Common myeloid progenitor, CD34-positive (primary cell): ENCODE measurements around the gene GPHA2.

Experiments used
- CTCF ChIA-PET: fragments of 350-600 bp; sonication (Branson Sonifier 250); formaldehyde crosslinking; loops from one replicate; lab custom pipeline; 2021; ENCODE audit warnings: antibody characterized with exemption; lab: Charles Lee
- POLR2A ChIA-PET: fragments of 350-600 bp; sonication (Branson Sonifier 250); formaldehyde crosslinking; loops from one replicate; lab custom pipeline; 2021; ENCODE audit warnings: antibody characterized with exemption; lab: Charles Lee
- DNase-seq, 3 donors: peaks; one replicate each; pipeline versions ENCODE4 v3.0.0 to v3.0.0-alpha.2; 2013
- H3K27ac ChIP-seq, 2 experiments: 1 replicate in 1 of 2; 2 replicates in 1 of 2; pipeline ENCODE4 v1.7.0; 2013; ENCODE audit warnings: inconsistent platforms in 2 of 2, low read length in 2 of 2, mild to moderate bottlenecking in 2 of 2, low read depth in 1 of 2, moderate library complexity in 1 of 2; ENCODE audit not compliant: severe bottlenecking in 2 of 2, insufficient read depth in 1 of 2, poor library complexity in 1 of 2
- H3K27me3 ChIP-seq, 5 experiments: replicated peaks in 2 of 5; 1 replicate in 3 of 5; 2 replicates in 2 of 5; pipeline versions ENCODE4 v1.6.1 to v1.7.0; 2013; ENCODE audit warnings: low read length in 4 of 5, mild to moderate bottlenecking in 2 of 5, moderate library complexity in 2 of 5, inconsistent platforms in 1 of 5; ENCODE audit not compliant: insufficient read depth in 5 of 5, control insufficient read depth in 4 of 5
- H3K36me3 ChIP-seq, 4 experiments: 1 replicate in 2 of 4; 2 replicates in 2 of 4; pipeline versions ENCODE4 v1.6.1 to v1.7.0; 2013; ENCODE audit warnings: low read length in 3 of 4, control low read depth in 1 of 4, mild to moderate bottlenecking in 1 of 4; ENCODE audit not compliant: control insufficient read depth in 4 of 4, insufficient read depth in 4 of 4
- H3K4me1 ChIP-seq, 4 experiments: 1 replicate in 3 of 4; 2 replicates in 1 of 4; pipeline versions ENCODE4 v1.6.1 to v1.7.1; 2013; ENCODE audit warnings: low read length in 3 of 4, mild to moderate bottlenecking in 3 of 4, control low read depth in 1 of 4, inconsistent platforms in 1 of 4, moderate library complexity in 1 of 4; ENCODE audit not compliant: control insufficient read depth in 4 of 4, insufficient read depth in 4 of 4; ENCODE audit errors: control extremely low read depth in 1 of 4
- H3K4me3 ChIP-seq, 7 experiments: 1 replicate in 4 of 7; 2 replicates in 3 of 7; pipeline versions ENCODE4 v1.5.1 to v1.7.0; 2013; ENCODE audit warnings: mild to moderate bottlenecking in 7 of 7, low read length in 6 of 7, moderate library complexity in 6 of 7, inconsistent platforms in 2 of 7, low read depth in 2 of 7, control low read depth in 1 of 7; ENCODE audit not compliant: insufficient read depth in 4 of 7, control insufficient read depth in 1 of 7; ENCODE audit errors: extremely low read depth in 1 of 7
- H3K9me3 ChIP-seq, 5 experiments: 1 replicate in 4 of 5; 2 replicates in 1 of 5; pipeline versions ENCODE4 v1.6.1 to v1.7.1; 2013; ENCODE audit warnings: low read length in 4 of 5, mild to moderate bottlenecking in 2 of 5, inconsistent platforms in 1 of 5, low read depth in 1 of 5, moderate library complexity in 1 of 5; ENCODE audit not compliant: control insufficient read depth in 4 of 5, insufficient read depth in 2 of 5; ENCODE audit errors: control extremely low read depth in 1 of 5
- WGBS: methylation state at CpG from one replicate; pipeline ENCODE4 v1.1.5; 2013; ENCODE audit not compliant: insufficient coverage; 5-methylcytosine and 5-hydroxymethylcytosine counted together

Gene GPHA2

GRCh38 chr11:64947208-64947814, 11.6 kb upstream of the GPHA2 start:
- H3K36me3 ChIP-seq, result no peaks in the 10 kb centered on the region
- DNase-seq, result no peak
- WGBS, result 87% methylated on average over 5 of the region's 5 CpGs
- POLR2A ChIA-PET, result interaction anchor here (0.6 kb wide), 2 partner anchors 36 to 152 kb away, joined by 3 read pairs; no protein-coding TSS in a partner anchor
- H3K4me3 ChIP-seq, result no peak overlapping the region
- peaks cover 0 to 18% (median 0%) of the 10 kb centered on the region in 5 experiments for H3K27me3 ChIP-seq
- H3K27ac ChIP-seq, result no peak overlapping the region
- H3K9me3 ChIP-seq, result no peaks in the 10 kb centered on the region
- no peaks in the 10 kb centered on the region for H3K4me1 ChIP-seq
- CTCF ChIA-PET, result interaction anchor here (1.9 kb wide), 1 partner anchor 10 kb away, joined by 5 read pairs; no protein-coding TSS in a partner anchor

GRCh38 chr11:64936539-64936938, 846 bp upstream of the GPHA2 start:
- H3K27ac ChIP-seq, result no peak overlapping the region
- no peak for DNase-seq
- no peak overlapping the region for H3K4me3 ChIP-seq
- CTCF ChIA-PET, result interaction anchor here (0.8 to 1.5 kb wide), 4 partner anchors 10 to 60 kb away, joined by 3 to 5 read pairs (median 3); partner anchors contain the start of gene BATF2
- H3K27me3 ChIP-seq, result peaks cover 0 to 4% (median 0%) of the 10 kb centered on the region in 5 experiments
- POLR2A ChIA-PET, result no interaction called here
- H3K9me3 ChIP-seq, result no peaks in the 10 kb centered on the region
- H3K36me3 ChIP-seq, result peaks cover 0 to 7% (median 4%) of the 10 kb centered on the region in 4 experiments
- WGBS, result 93% methylated on average over 4 of the region's 4 CpGs
- H3K4me1 ChIP-seq, result no peaks in the 10 kb centered on the region

GRCh38 chr11:64934682-64935358, 873 bp downstream of the GPHA2 start:
- Histone ChIP-seq H3K27ac (no peak overlapping the region), H3K4me3 (no peak overlapping the region), H3K9me3 (no peaks in the 10 kb centered on the region), H3K27me3 (peaks cover 0 to 4% (median 0%) of the 10 kb centered on the region in 5 experiments), H3K36me3 (peaks cover 6 to 10% (median 9%) of the 10 kb centered on the region in 4 experiments), H3K4me1 (no peaks in the 10 kb centered on the region)
- DNase-seq, result no peak
- WGBS, result 96% methylated on average over 26 of the region's 27 CpGs
- ChIA-PET POLR2A (interaction anchor here (0.5 kb wide), 1 partner anchor 48 kb away, joined by 3 read pairs; no protein-coding TSS in a partner anchor), CTCF (interaction anchor here (1.4 to 2.4 kb wide), 2 partner anchors 9 to 62 kb away, joined by 4 to 10 read pairs; partner anchors contain the start of gene BATF2)

GRCh38 chr11:64933935-64934681, 1.6 kb downstream of the GPHA2 start:
- POLR2A ChIA-PET, result interaction anchor here (1.0 kb wide), 1 partner anchor 65 kb away, joined by 3 read pairs; no protein-coding TSS in a partner anchor
- H3K27me3 ChIP-seq, result peaks cover 0 to 1% (median 0%) of the 10 kb centered on the region in 5 experiments

GRCh38 chr11:64933213-64933934, 2.3 kb downstream of the GPHA2 start:
- CTCF ChIA-PET, result interaction anchor here (0.6 to 2.4 kb wide), 3 partner anchors 10 to 181 kb away, joined by 3 to 10 read pairs (median 4); partner anchors contain the start of gene BATF2
- DNase-seq, result no peak

More at GRCh38 chr11:64933935-64934681, 1.6 kb downstream of the GPHA2 start:
- Histone ChIP-seq H3K27ac (no peak overlapping the region), H3K4me1 (no peaks in the 10 kb centered on the region), H3K9me3 (no peaks in the 10 kb centered on the region), H3K4me3 (no peak overlapping the region), H3K36me3 (peaks cover 6 to 12% (median 9%) of the 10 kb centered on the region in 4 experiments)
- WGBS, result 96% methylated on average over 7 of the region's 10 CpGs
- CTCF ChIA-PET, result interaction anchor here (1.4 to 2.4 kb wide), 2 partner anchors 9 to 63 kb away, joined by 4 to 10 read pairs; partner anchors contain the start of gene BATF2
- no peak for DNase-seq

GRCh38 chr11:64932324-64932723, 3.4 kb downstream of the GPHA2 start:
- Histone ChIP-seq H3K27ac (no peak overlapping the region), H3K36me3 (peaks cover 6 to 13% (median 10%) of the 10 kb centered on the region in 4 experiments), H3K9me3 (no peaks in the 10 kb centered on the region), H3K4me1 (no peaks in the 10 kb centered on the region), H3K27me3 (no peaks in the 10 kb centered on the region), H3K4me3 (no peak overlapping the region)
- no peak for DNase-seq
- CTCF ChIA-PET, result no interaction called here
- 93% methylated on average over 3 of the region's 5 CpGs for WGBS
- POLR2A ChIA-PET, result no interaction called here

More at GRCh38 chr11:64933213-64933934, 2.3 kb downstream of the GPHA2 start:
- POLR2A ChIA-PET, result interaction anchor here (1.0 kb wide), 1 partner anchor 66 kb away, joined by 3 read pairs; no protein-coding TSS in a partner anchor
- Histone ChIP-seq H3K27me3 (peaks cover 0 to 1% (median 0%) of the 10 kb centered on the region in 5 experiments), H3K9me3 (no peaks in the 10 kb centered on the region), H3K4me1 (no peaks in the 10 kb centered on the region), H3K27ac (no peak overlapping the region), H3K36me3 (peaks cover 6 to 13% (median 9%) of the 10 kb centered on the region in 4 experiments), H3K4me3 (no peak overlapping the region)
- WGBS, result 96% methylated on average over 10 of the region's 12 CpGs
